Right renal cortex interstitium (tissue), 3 donors: ENCODE results near the gene RFTN2. TPM values are rescaled to one million over a fixed set of nuclear protein-coding genes. Genes with fewer than 3 reads are reported as not detected.
"Not testable (repeated sequence)": the region's sequence is repeated elsewhere in the genome, so short reads cannot be mapped to it uniquely, and the experiment has no call there.

Source experiments
- DNase-seq, 3 donors: peaks; one replicate each; pipeline ENCODE4 v3.0.0-alpha.2; 2013; ENCODE audit warnings: low read depth in 3 of 3, low spot score in 2 of 3
- polyA plus RNA-seq, 3 donors: library from polyadenylated mRNA; unstranded; fragments of 120-200 nt; gene quantifications; one replicate each; pipeline ENCODE4 v1.2.1, GENCODE V29; 2013; ENCODE audit not compliant: insufficient read length in 3 of 3

Gene RFTN2
- polyA plus RNA-seq, 3 donors: 19.2 to 24.8 (median 21.4) TPM

GRCh38 chr2:197556456-197556855 is 118.9 kb downstream of the RFTN2 start:
- DNase-seq: no peak

DNA sequence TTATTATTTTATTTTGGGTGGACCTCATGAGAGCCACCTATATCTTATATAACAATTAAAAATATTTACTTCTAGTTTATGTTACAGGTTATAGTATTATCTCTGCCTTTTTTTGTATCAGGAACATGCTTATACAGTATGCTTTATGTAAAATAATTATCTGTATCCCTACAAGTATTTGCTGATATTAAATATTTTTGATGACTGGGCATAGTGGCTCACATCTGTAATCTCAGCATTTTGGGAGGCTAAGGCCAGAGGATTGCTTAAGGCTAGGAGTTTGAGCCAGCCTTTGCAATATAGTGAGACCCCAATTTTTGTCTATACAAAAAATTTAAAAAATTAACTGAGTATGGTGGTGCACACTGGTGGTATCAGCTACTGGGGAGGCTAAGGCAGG is 119.9 kb downstream of the RFTN2 start:
- DNase-seq: no peak

- not testable (repeated sequence) for DNase-seq
Observed at GRCh38 chr2:197551260-197551659, 124.1 kb downstream of the RFTN2 start.

GRCh38 chr2:197548582-197548981 is 126.8 kb downstream of the RFTN2 start:
- DNase-seq: no peak

DNA sequence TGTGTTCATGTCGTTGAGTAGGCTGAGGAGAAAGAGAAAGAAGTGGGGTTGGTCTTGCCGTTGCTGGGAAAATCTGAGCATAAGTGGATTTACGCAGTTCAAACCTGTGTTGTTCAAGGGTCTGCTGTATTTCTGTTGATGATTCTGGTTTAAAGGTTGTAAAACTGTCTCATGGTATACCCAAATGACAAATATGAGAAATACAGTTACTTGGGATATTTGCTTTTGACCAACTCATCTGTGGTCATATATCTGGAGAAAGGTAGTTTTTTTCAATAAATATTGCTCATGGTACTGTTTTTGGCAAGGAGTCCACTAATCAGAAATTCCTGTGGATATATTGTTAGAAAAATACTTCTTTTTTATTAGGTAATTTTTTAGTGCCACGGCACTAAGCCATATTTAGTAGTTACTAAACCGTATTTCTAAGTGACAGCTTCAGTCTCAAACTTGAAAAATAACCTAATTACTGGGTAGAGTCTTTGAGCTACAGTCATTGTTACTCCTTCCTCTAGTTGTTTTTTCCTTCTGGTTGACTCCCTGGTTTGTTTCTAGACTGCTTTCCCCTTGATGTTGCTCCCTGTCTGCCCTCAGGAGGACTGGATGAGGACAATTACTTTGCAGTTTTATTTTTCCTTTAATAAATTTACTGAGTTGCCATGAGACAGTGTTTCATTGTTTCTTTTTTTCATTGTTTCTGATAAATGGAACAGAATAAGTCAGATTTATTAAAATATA is 128.1 kb downstream of the RFTN2 start:
- no peak for DNase-seq

GRCh38 chr2:197543206-197543605 is 132.2 kb downstream of the RFTN2 start:
- no peak for DNase-seq

DNA sequence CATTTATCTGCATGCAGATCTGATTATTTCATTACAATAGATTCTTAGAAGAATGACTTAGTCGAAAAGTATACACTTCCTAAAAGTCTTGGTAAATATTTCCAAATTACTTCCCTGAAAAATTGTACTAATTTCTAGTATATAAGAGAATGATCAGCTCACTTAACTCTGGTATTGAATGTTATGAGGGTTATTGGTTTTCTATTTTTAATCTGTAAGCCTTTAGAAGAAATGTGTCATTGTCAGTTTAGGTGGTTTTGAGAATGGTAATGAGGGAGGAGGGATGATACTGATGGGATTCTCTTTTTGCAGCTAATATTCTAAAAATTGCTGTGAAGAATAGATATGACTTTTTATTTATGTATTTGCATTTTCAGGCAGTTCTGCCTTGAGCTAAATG is 135.7 kb downstream of the RFTN2 start:
- no peak for DNase-seq

DNA sequence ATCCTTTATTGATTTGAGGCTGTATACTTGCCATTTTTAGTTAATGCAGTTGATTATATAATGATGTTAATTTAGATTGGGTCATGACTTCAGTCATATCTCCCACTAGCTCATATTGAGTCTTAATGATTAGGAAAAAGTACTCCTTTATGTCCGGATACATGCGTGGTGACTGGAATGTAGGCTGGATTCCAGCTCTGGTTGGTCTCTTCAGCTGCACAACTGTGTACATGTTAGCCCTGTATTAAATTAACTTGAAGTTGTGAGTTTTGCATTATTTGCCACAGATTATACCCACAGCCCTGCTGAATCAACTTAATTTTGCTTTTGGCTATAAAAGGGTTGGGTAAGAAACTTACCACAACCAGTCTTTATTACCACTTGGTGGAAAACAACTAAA is 137.0 kb downstream of the RFTN2 start:
- no peak for DNase-seq

Other genes with a start within 250 kb of the RFTN2 start
- 100 to 1,000 TPM; 625 to 703 (median 690) TPM for gene SF3B1, start 240.6 kb downstream of the RFTN2 start, polyA plus RNA-seq
- gene COQ10B, start 222.0 kb downstream of the RFTN2 start, polyA plus RNA-seq: 10 to 100 TPM; 20.6 to 20.8 (median 20.8) TPM
- 100 to 1,000 TPM; 650 to 685 (median 650) TPM for gene HSPD1, start 175.7 kb downstream of the RFTN2 start, polyA plus RNA-seq
- gene HSPE1, start 175.2 kb downstream of the RFTN2 start, polyA plus RNA-seq: 100 to 1,000 TPM; 312 to 330 (median 325) TPM
- 10 to 100 TPM; 47.0 to 58.3 (median 57.9) TPM for gene MOB4, start 159.5 kb downstream of the RFTN2 start, polyA plus RNA-seq
- gene MARS2, start 29.8 kb upstream of the RFTN2 start, polyA plus RNA-seq: 1 to 10 TPM; 7.1 to 8.1 (median 7.9) TPM
- under 1 TPM in 2 of 3 donors, not detected in 1; 0.07 to 0.08 TPM for gene BOLL, start 109.7 kb upstream of the RFTN2 start, polyA plus RNA-seq
- gene PLCL1, start 129.0 kb upstream of the RFTN2 start, polyA plus RNA-seq: 10 to 100 TPM; 17.8 to 20.9 (median 19.4) TPM